Measurements from ENCODE around the gene ACTN2.

ACTN2 gene

GRCh38 chr1:236795757-236796667 lies 109.7 kb downstream of the ACTN2 start:
- peak; percentile 63 for DNase-seq (ENCODE audit: low read depth)
- no peak for TF ChIP-seq CTCF (IDR thresholded peaks at IDR 0.05; ENCODE audit: insufficient read depth, low read depth, low read length, missing control alignments)
- H3K4me3 ChIP-seq (ENCODE audit: low read length) = peak overlapping the region; percentile 89

GRCh38 chr1:236799001-236799400 lies 112.7 kb downstream of the ACTN2 start:
- no peak for DNase-seq (ENCODE audit: low read depth)
- no peak overlapping the region for H3K4me3 ChIP-seq (ENCODE audit: low read length)
- no peak for TF ChIP-seq CTCF (IDR thresholded peaks at IDR 0.05; ENCODE audit: insufficient read depth, low read depth, low read length, missing control alignments)

- H3K4me3 ChIP-seq (ENCODE audit: low read length) = no peak overlapping the region
- peak; percentile 82 for DNase-seq (ENCODE audit: low read depth)
- no peak for TF ChIP-seq CTCF (IDR thresholded peaks at IDR 0.05; ENCODE audit: insufficient read depth, low read depth, low read length, missing control alignments)
Measured at GRCh38 chr1:236800002-236800620, 113.8 kb downstream of the ACTN2 start.

- TF ChIP-seq CTCF (IDR thresholded peaks at IDR 0.05; ENCODE audit: insufficient read depth, low read depth, low read length, missing control alignments) = no peak
- DNase-seq (ENCODE audit: low read depth) = no peak
- H3K4me3 ChIP-seq (ENCODE audit: low read length) = no peak overlapping the region
Measured at GRCh38 chr1:236800623-236801022, 114.3 kb downstream of the ACTN2 start.

GRCh38 chr1:236802264-236802663 lies 116.0 kb downstream of the ACTN2 start:
- TF ChIP-seq CTCF (IDR thresholded peaks at IDR 0.05; ENCODE audit: insufficient read depth, low read depth, low read length, missing control alignments) = no peak
- DNase-seq (ENCODE audit: low read depth) = no peak
- H3K4me3 ChIP-seq (ENCODE audit: low read length) = no peak overlapping the region

GRCh38 chr1:236806634-236807033 lies 120.3 kb downstream of the ACTN2 start:
- no peak for DNase-seq (ENCODE audit: low read depth)
- no peak overlapping the region for H3K4me3 ChIP-seq (ENCODE audit: low read length)
- TF ChIP-seq CTCF (IDR thresholded peaks at IDR 0.05; ENCODE audit: insufficient read depth, low read depth, low read length, missing control alignments) = no peak

All from epithelial cell of esophagus (primary cell).